NB4 (cell line): ENCODE results near the gene HS3ST5.

Experiments used
- DNase-seq: peaks from one replicate; pipeline ENCODE4 v3.0.0; 2010; ENCODE audit warnings: low read depth
- H3K4me3 ChIP-seq: one replicate; pipeline ENCODE4 v1.5.1; 2011; ENCODE audit warnings: mild to moderate bottlenecking, low read depth, low read length, moderate library complexity
- MYC ChIP-seq: IDR thresholded peaks from 2 replicates; pipeline ENCODE4 v1.6.1; 2011; ENCODE audit warnings: low read depth, low read length
- POLR2A ChIP-seq: IDR thresholded peaks from 2 replicates; pipeline ENCODE4 v1.6.1; 2011; ENCODE audit warnings: mild to moderate bottlenecking; ENCODE audit not compliant: insufficient read length; ENCODE audit errors: extremely low read depth
- TF ChIP-seq, protein P1 (sequence below): IDR thresholded peaks from one replicate; pipeline ENCODE4 v1.5.1; 2012; ENCODE audit warnings: low read depth, low read length
- TF ChIP-seq, protein P2 (sequence below): IDR thresholded peaks from 2 replicates; pipeline ENCODE4 v1.6.1; 2011; ENCODE audit warnings: low read depth, low read length

The HS3ST5 gene

DNA sequence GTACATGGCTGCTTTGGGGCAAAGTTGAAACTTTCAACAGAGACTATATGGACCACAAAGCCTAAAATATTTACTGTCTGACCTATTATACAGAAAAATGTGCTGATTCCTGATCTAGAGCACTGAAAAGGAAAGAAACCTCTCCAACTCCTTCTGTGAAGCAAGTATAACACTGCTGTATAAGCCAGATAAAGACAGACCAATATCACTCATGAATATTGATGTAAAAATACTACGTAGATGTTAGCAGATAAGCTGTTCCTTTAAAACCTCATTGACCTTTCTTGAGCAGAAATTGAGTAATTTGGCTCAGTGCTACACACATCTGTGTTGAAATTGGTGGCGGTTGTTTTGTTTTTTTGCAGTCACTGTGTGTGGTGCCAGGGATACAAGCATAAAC lies 302.0 kb downstream of the HS3ST5 start:
- TF ChIP-seq MYC (no peak), POLR2A (no peak)
- TF ChIP-seq, protein P1, sequence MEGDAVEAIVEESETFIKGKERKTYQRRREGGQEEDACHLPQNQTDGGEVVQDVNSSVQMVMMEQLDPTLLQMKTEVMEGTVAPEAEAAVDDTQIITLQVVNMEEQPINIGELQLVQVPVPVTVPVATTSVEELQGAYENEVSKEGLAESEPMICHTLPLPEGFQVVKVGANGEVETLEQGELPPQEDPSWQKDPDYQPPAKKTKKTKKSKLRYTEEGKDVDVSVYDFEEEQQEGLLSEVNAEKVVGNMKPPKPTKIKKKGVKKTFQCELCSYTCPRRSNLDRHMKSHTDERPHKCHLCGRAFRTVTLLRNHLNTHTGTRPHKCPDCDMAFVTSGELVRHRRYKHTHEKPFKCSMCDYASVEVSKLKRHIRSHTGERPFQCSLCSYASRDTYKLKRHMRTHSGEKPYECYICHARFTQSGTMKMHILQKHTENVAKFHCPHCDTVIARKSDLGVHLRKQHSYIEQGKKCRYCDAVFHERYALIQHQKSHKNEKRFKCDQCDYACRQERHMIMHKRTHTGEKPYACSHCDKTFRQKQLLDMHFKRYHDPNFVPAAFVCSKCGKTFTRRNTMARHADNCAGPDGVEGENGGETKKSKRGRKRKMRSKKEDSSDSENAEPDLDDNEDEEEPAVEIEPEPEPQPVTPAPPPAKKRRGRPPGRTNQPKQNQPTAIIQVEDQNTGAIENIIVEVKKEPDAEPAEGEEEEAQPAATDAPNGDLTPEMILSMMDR, result no peak
- H3K4me3 ChIP-seq, result no peak overlapping the region
- no peak for DNase-seq

DNA sequence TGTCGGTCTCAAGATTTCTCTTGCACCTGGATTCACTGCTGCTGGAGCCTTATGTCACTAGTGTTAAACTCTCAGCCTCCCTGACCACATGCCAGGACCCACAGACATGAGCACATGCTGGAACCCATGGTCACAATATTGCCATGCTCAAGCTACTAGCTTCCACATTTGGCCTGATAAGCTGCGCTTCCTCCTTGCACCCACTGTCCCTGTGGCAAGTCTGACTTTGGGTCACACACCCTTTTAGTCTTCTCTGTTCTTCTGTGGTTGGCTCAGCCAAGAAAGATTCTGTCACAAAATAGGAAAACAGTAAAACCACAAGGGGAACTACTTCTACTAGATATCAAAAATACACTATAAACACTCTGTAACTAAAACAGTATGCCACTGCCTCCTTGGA lies 303.0 kb downstream of the HS3ST5 start:
- no peak overlapping the region for H3K4me3 ChIP-seq
- TF ChIP-seq POLR2A (no peak), MYC (no peak)
- TF ChIP-seq, protein P2, sequence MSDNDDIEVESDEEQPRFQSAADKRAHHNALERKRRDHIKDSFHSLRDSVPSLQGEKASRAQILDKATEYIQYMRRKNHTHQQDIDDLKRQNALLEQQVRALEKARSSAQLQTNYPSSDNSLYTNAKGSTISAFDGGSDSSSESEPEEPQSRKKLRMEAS, result no peak
- TF ChIP-seq, protein P1, result no peak
- DNase-seq, result peak; percentile 3

DNA sequence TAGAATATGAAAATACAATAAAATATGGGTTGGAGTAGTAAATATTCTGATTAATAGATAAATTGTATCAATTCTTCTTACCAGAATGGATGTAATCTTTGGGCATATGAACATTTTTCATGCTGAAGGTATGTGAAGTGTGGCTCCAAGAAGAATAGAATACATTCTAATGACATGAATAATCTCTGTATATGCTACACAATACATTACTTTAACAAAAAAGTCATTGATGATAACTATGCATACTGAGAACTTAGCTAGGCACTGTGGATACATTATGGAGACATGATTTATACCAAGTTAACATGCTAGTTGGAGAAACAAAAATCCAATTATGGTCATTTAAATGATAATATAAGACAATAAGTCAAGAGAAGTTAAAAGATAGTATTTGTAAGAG lies 309.2 kb downstream of the HS3ST5 start:
- TF ChIP-seq MYC (no peak), POLR2A (no peak)
- TF ChIP-seq, protein P1, result no peak
- TF ChIP-seq, protein P2, result no peak
- no peak for DNase-seq
- no peak overlapping the region for H3K4me3 ChIP-seq

DNA sequence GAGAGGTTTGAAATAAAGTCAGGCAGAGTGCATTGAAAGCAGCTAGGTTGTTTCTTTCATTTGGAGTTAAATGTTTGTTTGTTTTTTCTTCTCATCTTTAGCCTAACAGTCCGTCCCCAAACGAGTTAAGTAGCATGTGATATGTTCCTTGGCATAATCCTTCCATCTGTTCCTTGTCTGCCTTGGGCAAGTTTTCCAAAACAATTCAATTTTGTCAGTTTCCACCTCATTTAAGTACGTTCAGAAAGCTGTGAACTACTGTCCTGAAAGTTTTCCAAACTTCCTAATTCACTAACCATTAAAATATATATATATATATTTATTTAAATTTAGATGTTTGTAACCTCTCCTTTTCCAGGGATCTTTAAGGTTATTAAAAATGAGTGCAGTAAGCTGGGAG lies 310.1 kb downstream of the HS3ST5 start:
- TF ChIP-seq POLR2A (no peak), MYC (no peak)
- TF ChIP-seq, protein P1, result no peak
- TF ChIP-seq, protein P2, result no peak
- DNase-seq, result no peak
- no peak overlapping the region for H3K4me3 ChIP-seq

DNA sequence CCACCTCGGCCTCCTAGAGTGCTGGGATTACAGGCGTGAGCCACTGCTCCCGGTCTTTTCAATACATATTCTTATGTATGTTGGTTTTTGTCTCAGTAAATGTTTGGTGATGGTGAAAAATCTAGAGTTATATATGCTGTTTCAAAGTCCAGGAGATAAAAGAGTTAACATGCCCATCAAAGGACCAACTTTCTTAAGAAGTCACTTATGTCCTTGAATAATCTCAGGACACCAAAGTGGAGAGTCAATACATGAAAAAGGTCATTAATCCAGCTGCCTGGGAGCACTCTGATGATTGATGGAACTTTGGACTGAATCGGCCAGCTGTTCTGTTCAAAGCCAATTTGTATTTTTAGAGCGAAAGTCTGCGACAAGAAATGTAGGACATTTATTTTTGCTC lies 312.1 kb downstream of the HS3ST5 start:
- no peak overlapping the region for H3K4me3 ChIP-seq
- DNase-seq, result no peak
- TF ChIP-seq, protein P1, result no peak
- TF ChIP-seq MYC (no peak), POLR2A (no peak)
- TF ChIP-seq, protein P2, result no peak

DNA sequence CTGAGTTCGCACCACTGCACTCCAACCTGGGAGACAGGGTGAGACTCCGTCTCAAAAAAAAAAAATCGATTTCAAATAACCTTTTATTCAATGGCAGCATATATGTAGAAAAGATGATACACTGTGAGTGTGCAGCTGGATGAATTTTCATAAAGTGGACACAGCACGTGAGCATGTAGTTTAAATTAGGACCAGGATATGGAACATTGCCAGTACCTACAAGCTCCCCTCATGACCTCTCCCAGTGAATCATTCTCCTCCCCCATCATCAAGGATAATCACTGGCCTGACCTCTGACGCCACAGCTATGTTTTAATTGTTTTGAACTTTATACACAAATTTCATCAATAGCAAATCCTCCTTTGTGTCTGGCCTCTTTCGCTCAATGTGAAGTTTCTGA lies 318.1 kb downstream of the HS3ST5 start:
- TF ChIP-seq POLR2A, result no peak
- no peak overlapping the region for H3K4me3 ChIP-seq

More for the DNA sequence above, 318.1 kb downstream of the HS3ST5 start:
- DNase-seq, result no peak
